ENCODE measurements around the gene GH1.
"Not testable (repeated sequence)": the region's sequence is repeated elsewhere in the genome, so short reads cannot be mapped to it uniquely, and the experiment has no call there.

Gene GH1

GRCh38 chr17:63925615-63926014 is 7.0 kb upstream of the GH1 start:
- DNase-seq, result no peak

DNA sequence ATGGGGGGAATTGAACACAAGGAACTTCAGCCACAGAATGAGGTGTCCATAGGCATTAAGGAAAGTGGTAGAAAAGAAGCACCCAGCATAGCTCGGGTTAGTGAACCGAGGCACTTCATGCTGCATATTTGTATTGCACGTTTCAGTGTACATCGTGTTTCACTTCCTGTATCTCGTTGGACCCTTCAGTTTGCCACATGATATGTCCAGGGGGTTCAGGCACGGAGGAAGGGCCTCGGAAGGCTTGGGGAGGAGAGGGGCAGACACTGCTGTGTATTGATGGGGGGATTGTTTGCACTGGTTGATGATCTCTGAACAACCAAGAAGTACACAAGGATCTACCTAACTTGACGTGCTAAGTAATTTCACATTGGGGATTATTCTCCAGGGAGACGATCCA is 3.8 kb upstream of the GH1 start:
- DNase-seq, result not testable (repeated sequence)

GRCh38 chr17:63920779-63921178 is 2.1 kb upstream of the GH1 start:
- DNase-seq, result not testable (repeated sequence)

GRCh38 chr17:63920050-63920449 is 1.4 kb upstream of the GH1 start:
- DNase-seq, result not testable (repeated sequence)

GRCh38 chr17:63919311-63919723 is 678 bp upstream of the GH1 start:
- DNase-seq, result peak in 3 of 4 experiments; percentile 16 to 42 (median 30)

DNA sequence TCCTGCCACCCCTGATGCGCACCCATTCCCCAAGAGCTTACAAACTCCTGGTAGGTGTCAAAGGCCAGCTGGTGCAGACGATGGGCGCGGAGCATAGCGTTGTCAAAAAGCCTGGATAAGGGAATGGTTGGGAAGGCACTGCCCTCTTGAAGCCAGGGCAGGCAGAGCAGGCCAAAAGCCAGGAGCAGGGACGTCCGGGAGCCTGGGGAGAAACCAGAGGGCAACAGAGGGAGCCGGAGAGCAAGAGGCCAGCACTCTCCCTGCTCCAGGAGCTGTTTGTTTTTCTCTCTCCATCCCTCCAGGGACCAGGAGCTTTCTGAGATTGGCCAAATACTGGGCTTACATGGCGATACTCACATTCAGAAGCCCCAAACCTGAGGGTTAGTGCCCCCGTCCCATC is 334 bp downstream of the GH1 start:
- no peak for DNase-seq

DNA sequence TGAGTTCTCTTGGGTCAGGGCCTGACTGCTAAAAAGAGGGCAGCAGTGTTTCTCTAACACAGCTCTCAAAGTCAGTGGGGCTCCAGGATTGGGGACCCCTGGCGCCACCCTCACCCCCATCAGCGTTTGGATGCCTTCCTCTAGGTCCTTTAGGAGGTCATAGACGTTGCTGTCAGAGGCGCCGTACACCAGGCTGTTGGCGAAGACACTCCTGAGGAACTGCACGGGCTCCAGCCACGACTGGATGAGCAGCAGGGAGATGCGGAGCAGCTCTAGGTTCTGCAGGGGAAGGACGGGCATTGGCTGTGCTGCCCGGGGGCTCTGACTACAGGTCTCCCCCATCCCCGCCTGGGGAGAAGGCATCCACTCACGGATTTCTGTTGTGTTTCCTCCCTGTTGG is 993 bp downstream of the GH1 start:
- no peak for DNase-seq

DNA sequence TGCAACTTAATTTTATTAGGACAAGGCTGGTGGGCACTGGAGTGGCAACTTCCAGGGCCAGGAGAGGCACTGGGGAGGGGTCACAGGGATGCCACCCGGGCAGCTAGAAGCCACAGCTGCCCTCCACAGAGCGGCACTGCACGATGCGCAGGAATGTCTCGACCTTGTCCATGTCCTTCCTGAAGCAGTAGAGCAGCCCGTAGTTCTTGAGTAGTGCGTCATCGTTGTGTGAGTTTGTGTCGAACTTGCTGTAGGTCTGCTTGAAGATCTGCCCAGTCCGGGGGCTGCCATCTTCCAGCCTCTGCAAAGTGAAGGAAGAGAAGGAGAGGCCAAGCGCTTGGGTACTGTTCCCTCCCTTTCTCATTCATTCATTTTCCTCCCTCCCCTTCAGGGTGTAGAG is 1.4 kb downstream of the GH1 start:
- DNase-seq, result not testable (repeated sequence)

GRCh38 chr17:63916566-63917185 is 2.0 kb downstream of the GH1 start:
- no peak for DNase-seq

- not testable (repeated sequence) for DNase-seq
Observed at GRCh38 chr17:63915753-63916152, 2.9 kb downstream of the GH1 start.

DNA sequence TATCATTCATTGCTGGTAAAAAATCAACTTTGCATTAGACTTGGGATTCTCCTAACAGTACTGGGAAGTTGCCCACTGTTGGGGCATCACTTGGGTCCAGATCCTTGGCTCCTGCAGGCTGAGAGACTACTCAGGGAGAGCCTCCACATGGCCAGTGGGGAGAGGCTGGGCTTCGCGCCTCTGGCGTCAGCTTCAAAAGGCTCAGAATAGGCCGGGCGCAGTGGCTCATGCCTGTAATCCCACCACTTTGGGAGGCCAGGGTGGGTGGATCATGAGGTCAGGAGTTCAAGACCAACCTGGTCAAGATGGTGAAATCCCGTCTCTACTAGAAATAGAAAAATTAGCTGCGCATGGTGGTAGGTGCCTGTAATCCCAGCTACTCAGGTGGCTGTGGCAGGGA is 4.2 kb downstream of the GH1 start:
- DNase-seq, result no peak

DNA sequence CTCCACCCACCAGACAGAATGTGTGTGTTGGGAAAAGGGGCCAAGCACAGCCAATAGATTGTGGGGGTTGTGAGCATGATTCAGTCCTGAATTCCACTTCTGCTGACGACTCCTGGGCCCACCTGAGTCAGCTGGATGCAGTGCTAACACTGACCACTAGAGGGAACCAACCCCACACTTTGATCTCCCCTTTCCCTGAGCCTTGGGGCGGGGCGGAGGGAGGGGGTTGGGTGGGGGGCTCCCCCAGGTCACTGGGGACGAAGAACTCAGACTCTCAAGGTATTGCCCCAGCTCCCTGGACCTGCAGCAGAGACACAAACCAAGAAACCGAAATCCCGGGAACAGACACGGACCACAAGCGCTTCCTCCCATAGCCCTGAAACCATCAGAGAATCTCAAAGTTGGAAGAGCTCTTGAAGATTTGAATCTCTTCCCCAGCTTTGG is 7.0 kb downstream of the GH1 start:
- peak; percentile 7 to 49 (median 28) for DNase-seq

- DNase-seq, result no peak
Observed at GRCh38 chr17:63911041-63911635, 7.5 kb downstream of the GH1 start, which contains the start of gene CSHL1. Gene CSHL1 (minus strand): TSS chr17:63911258. CDS start chr17:63911196, 62 bp downstream.

GRCh38 chr17:63910096-63910495 is 8.5 kb downstream of the GH1 start:
- DNase-seq, result no peak

- DNase-seq, result not testable (repeated sequence)
Observed at GRCh38 chr17:63909586-63909985, 9.1 kb downstream of the GH1 start.

- DNase-seq, result not testable (repeated sequence)
Observed at GRCh38 chr17:63907161-63907778, 11.4 kb downstream of the GH1 start.

GRCh38 chr17:63904796-63905195 is 13.8 kb downstream of the GH1 start:
- not testable (repeated sequence) for DNase-seq

GRCh38 chr17:63903787-63904201 is 14.8 kb downstream of the GH1 start:
- DNase-seq, result not testable (repeated sequence)

DNA sequence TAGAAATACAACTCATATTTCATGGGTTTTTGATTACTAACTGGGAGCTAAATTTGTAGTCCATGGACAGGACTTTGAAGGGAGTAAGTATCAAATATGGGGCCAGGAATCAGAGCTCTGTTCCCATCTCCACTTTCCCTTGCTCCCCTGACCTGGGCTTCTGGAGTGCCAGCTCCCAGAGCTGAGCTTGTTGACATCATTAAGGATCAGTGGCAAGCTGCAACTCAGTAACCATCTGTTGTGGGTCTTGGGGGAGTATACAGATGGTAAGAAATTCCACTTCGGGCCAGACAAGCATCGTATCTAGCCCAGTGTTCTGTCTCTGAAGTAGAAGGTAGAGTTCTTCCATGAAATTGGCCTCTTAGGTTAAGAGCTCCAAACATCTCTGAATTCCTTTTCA is 16.7 kb downstream of the GH1 start:
- DNase-seq, result not testable (repeated sequence)

DNA sequence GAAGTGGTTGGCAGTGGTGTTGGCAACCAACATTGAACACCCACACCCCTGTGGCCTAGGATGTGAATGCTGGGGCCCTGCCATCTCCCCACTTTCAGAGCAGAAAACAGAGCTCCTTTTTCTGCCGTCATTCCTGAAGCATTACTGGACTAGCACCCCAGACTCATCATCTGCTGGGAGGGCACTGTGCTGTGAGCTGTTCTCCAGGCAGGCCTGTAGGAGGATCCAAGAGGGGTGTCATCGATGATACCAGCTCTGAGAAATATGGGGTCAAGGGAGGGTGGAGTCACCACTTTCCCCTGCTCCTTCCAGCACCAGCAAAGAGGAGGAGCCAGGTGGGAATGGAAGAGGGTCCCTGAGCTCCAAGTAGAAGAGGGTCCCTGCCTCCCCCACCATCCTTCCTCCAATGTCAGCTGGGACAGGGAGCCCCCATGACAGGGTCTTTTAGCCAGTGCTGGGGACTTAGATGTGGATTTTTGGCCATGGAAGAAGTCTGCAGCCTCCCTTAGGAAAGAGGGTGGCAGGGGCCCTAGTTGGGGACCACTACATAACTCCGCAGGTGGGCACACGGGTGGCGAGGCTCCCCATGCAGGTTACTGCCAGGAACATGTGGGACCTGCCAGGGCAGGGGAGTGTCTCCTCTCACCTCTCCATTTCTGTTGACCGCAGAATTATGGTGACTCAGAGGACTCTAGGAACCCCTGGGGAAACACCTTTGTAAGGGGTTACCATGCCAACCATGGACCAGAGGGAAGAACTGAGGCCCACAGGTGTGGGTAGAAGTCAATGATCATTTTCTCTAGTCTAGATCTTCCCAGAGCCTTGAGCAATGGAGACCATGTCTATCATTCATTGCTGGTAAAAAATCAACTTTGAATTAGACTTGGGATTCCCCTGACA is 19.5 kb downstream of the GH1 start:
- DNase-seq, result not testable (repeated sequence)

DNA sequence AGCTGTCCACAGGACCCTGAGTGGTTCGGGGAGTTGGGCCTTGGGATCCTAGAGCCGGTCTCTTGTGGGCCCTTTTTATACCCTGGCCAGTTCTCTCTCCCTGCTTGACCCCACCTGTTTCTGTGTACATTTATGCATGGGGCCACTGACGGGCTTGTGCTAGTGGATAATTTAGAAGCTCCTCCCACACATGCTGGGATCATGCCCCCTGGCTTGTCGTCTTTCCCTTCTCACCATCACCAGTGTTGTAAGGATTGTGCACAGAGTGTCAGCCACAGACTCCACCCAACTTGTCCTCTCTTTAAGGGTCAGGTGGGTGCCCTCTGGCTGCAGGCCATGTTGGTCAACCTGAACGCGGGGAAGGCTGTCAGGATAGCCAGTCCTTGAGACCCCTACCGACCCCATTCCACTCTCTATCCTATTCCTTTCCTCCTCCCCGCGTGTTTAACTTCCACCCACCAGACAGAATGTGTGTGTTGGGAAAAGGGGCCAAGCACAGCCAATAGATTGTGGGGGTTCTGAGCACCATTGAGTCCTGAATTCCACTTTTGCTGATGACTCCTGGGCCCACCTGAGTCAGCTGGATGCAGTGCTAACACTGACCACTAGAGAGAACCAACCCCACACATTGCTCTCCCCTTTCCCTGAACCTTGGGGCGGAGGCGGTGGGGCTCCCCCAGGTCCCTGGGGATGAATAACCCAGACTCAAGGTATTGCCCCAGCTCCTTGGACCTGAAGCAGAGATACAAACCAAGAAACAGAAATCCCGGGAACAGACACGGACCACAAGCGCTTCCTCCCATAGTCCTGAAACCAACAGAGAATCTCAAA is 21.9 kb downstream of the GH1 start, which contains the start of gene CSH1:
Gene CSH1, minus strand, starts transcription at position 51 of the 831 bp plus-strand sequence. CDS start 63 bp downstream, outside the sequence.
- DNase-seq, result not testable (repeated sequence)

DNA sequence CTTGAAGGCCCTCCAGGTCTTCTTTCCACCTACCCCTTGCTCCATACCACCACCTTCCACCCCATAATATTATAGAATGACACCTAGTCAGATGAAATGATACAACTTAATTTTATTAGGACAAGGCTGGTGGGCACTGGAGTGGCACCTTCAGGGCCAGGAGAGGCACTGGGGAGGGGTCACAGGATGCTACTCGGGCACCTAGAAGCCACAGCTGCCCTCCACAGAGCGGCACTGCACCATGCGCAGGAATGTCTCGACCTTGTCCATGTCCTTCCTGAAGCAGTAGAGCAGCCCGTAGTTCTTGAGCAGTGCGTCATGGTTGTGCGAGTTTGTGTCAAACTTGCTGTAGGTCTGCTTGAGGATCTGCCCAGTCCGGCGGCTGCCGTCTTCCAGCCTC is 23.8 kb downstream of the GH1 start:
- DNase-seq, result not testable (repeated sequence)

Measured in activated naive CD4-positive, alpha-beta T cell (primary cell).